Nephron progenitor cell (in vitro differentiated cells): Measurements from ENCODE around the gene MACROD2.

ENCODE experiments used
- DNase-seq: peaks from one replicate; pipeline ENCODE4 v3.0.0; 2021
- H3K27ac Mint-ChIP-seq: 2 replicates; pipeline ENCODE4 v1.8.0; 2021; ENCODE audit warnings: mild to moderate bottlenecking, moderate library complexity, mixed read lengths
- H3K27me3 Mint-ChIP-seq: 2 replicates; pipeline ENCODE4 v1.8.0; 2021; ENCODE audit warnings: mild to moderate bottlenecking, low read depth, mixed read lengths; ENCODE audit not compliant: poor library complexity
- H3K36me3 Mint-ChIP-seq: 2 replicates; pipeline ENCODE4 v1.8.0; 2021; ENCODE audit warnings: low read depth, mixed read lengths
- H3K4me1 Mint-ChIP-seq: 2 replicates; pipeline ENCODE4 v1.8.0; 2021; ENCODE audit warnings: mixed read lengths
- H3K4me3 Mint-ChIP-seq: 2 replicates; pipeline ENCODE4 v1.8.0; 2021; ENCODE audit warnings: mild to moderate bottlenecking, moderate library complexity, mixed read lengths
- H3K9me3 Mint-ChIP-seq: 2 replicates; pipeline ENCODE4 v1.8.0; 2021; ENCODE audit warnings: mild to moderate bottlenecking, moderate library complexity, mixed read lengths
- TF ChIP-seq, protein P1 (sequence below): fragments of 200-600 bp; sonication (generic); IDR thresholded peaks from 2 replicates; pipeline ENCODE4 v1.5.0; 2021; ENCODE audit warnings: antibody characterized with exemption

Gene MACROD2

DNA sequence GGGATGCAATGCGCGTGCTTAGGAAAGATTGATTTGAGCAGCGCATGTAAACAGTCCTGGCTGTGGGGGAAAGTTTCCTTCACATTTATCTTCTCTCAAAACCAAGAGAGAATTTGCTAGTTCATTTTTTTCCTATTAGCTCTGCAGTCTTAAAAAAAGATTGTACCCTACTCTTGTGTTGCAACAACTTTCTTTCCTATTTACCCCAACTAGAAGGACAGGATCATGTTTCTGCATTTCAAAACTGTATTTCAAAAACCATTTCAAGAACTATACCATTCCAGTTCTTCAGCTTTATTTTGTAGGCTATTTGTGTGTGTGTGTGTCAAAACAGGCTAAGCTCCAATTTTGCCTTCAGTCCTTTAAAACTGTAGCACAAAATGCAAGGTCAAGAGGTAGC lies 2104.8 kb downstream of the MACROD2 start:
- no peaks in the 10 kb centered on the region for H3K27me3 Mint-ChIP-seq
- DNase-seq = no peak
- no peaks in the 10 kb centered on the region for H3K9me3 Mint-ChIP-seq
- H3K27ac Mint-ChIP-seq = no peak overlapping the region
- TF ChIP-seq, protein P1, sequence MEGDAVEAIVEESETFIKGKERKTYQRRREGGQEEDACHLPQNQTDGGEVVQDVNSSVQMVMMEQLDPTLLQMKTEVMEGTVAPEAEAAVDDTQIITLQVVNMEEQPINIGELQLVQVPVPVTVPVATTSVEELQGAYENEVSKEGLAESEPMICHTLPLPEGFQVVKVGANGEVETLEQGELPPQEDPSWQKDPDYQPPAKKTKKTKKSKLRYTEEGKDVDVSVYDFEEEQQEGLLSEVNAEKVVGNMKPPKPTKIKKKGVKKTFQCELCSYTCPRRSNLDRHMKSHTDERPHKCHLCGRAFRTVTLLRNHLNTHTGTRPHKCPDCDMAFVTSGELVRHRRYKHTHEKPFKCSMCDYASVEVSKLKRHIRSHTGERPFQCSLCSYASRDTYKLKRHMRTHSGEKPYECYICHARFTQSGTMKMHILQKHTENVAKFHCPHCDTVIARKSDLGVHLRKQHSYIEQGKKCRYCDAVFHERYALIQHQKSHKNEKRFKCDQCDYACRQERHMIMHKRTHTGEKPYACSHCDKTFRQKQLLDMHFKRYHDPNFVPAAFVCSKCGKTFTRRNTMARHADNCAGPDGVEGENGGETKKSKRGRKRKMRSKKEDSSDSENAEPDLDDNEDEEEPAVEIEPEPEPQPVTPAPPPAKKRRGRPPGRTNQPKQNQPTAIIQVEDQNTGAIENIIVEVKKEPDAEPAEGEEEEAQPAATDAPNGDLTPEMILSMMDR = no peak
- no peak overlapping the region for H3K4me3 Mint-ChIP-seq
- H3K4me1 Mint-ChIP-seq = no peaks in the 10 kb centered on the region
- H3K36me3 Mint-ChIP-seq = no peaks in the 10 kb centered on the region

DNA sequence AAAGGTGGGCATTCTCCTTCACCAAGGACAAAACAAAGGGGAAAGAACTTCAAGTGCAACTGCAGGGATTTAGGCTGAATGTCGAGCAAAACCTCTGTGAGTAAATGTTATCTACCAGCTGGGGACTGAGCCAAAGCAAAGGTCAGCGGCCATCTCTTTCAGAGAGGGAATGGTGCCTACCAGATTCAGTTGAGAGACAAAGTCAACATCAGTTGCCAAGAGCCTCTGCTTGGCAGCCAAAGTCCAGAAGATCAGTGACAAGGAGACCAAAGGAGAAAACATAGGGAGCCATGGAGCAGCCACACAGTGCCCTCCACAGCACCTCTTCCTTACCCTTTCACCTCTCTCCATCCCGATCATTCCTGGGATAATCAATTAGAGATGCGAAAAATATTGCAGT lies 2105.5 kb downstream of the MACROD2 start:
- H3K4me1 Mint-ChIP-seq = no peaks in the 10 kb centered on the region
- no peak overlapping the region for H3K4me3 Mint-ChIP-seq
- no peaks in the 10 kb centered on the region for H3K9me3 Mint-ChIP-seq
- H3K36me3 Mint-ChIP-seq = no peaks in the 10 kb centered on the region
- DNase-seq = no peak
- TF ChIP-seq, protein P1 = no peak
- no peak overlapping the region for H3K27ac Mint-ChIP-seq
- no peaks in the 10 kb centered on the region for H3K27me3 Mint-ChIP-seq
